HG02642 (cell line): Measurements from ENCODE around the gene IL17REL.
"Not testable (repeated sequence)": the region's sequence is repeated elsewhere in the genome, so short reads cannot be mapped to it uniquely, and the experiment has no call there.

Experiments used
- ATAC-seq: cut with Tn5 transposase; IDR thresholded peaks from one replicate; pipeline ENCODE4 v1.9.1; 2021; ENCODE audit warnings: mild to moderate bottlenecking; ENCODE audit not compliant: unreplicated experiment, poor library complexity

The IL17REL gene

GRCh38 chr22:49949914-49950292 is 62.7 kb downstream of the IL17REL start:
- no peak for ATAC-seq

DNA sequence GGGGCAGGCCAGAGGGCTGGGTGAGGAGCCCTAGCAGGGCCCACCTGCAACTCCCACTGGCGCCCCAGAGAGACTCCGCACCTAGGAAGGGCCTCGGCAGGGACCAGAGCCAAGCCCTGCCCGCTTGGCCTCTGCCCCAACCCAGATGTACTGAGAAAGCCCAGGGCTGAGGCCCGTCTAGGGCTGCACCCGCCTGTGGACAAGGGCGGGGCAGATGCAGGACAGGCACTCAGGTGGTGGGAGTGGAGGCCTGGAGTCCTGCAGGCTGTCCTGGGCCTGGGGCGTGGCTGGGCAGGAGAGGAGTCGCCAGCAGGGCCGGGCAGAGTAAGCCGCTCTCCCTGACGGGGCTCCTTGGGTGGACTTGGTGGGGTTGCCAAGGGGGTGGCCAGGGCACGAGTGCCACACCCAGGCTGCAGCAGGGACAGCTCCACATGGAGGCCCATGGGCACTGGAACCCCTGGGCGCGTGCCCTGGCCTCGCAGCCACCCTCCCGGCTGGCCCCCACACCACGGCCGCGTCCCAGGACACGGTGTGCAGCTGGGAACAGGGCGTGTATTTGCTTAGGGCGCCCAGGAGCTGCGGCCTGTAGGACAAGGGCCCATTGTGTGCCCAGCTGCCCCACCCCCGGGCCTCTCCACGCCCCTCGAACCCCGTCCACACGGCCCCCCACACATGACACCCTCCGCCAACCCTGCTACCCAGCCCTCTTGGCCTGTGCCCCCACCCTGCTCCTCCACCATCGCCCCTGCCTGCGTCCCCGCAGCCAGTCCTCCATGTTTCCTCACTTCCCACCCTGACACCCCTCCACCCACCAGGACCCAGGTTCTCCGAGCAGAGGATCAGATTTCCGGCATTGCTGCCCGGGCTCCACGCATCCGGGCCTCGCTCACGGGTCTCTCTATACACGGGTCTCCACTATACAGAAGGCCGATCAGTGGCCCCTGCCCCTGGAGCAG is 63.3 kb downstream of the IL17REL start:
- no peak for ATAC-seq

- no peak for ATAC-seq
Observed at GRCh38 chr22:49948116-49948957, 64.2 kb downstream of the IL17REL start.

- no peak for ATAC-seq
Observed at GRCh38 chr22:49947296-49947622, 65.3 kb downstream of the IL17REL start.

DNA sequence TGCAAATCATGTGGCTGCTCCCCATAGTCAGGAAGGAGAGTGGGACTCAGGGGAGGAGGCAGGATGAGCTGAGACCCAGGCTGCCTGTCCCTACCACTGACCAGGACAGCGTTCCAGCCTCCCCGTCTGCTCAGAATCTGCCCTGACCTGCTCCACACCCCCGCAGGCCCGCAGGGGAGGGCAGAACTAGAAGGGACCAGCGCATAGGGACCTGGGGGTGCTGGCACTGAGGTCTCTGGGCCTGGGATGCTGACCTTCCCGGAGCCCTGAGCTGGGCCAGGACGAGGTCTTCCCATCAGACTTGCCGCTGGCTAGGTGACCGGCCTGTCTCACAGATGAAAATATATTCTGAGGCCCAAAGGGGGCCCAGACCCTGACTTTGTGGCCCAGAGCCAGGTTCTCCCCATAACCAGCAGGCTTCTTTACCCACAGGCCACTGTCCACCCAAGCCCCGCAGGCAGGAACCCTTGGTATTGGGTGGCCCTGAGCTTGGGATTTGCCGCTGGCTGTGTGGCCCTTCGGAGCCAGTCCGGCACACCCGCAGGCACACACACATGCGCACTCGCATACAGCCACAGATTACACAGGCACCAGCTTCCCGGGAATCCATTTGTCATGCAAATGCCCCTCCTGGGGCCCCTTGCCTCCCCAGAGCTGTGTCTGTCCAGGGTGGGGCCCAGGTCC is 65.8 kb downstream of the IL17REL start:
- no peak for ATAC-seq

DNA sequence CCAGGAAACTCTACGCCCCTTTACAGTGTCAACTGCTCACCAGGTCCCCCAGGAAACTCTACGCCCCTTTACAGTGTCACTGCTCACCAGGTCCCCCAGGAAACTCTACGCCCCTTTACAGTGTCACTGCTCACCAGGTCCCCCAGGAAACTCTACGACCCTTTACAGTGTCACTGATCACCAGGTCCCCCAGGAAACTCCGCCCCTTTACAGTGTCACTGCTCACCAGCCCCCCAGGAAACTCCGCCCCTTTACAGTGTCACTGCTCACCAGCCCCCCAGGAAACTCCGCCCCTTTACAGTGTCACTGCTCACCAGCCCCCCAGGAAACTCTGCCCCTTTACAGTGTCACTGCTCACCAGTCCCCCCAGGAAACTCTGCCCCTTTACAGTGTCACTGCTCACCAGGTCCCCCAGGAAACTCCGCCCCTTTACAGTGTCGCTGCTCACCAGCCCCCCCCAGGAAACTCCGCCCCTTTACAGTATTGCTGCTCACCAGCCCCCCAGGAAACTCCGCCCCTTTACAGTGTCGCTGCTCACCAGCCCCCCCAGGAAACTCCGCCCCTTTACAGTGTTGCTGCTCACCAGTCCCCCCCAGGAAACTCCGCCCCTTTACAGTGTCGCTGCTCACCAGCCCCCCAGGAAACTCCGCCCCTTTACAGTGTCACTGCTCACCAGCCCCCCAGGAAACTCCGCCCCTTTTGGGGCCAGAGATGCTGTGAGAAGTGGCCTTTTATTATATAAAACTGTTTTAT is 67.3 kb downstream of the IL17REL start:
- ATAC-seq = not testable (repeated sequence)
